Activated CD8-positive, alpha-beta memory T cell treated with anti-CD3 and anti-CD28 coated beads for 36 hours (primary cell): Measurements from ENCODE around the gene POPDC3. TPM values are rescaled to one million over a fixed set of nuclear protein-coding genes. Genes with fewer than 3 reads are reported as not detected.

ENCODE experiments used
- CTCF ChIA-PET: fragments of 350-600 bp; sonication (Branson Sonifier 250); formaldehyde crosslinking; loops from one replicate; lab custom pipeline; 2021; ENCODE audit warnings: antibody characterized with exemption; lab: Charles Lee
- POLR2A ChIA-PET: fragments of 350-600 bp; sonication (Branson Sonifier 250); formaldehyde crosslinking; loops from one replicate; lab custom pipeline; 2021; ENCODE audit warnings: antibody characterized with exemption; lab: Charles Lee
- total RNA-seq, 2 experiments: library from RNA; stranded (reverse); gene quantifications; one replicate each; pipeline ENCODE4 v1.2.3, GENCODE V29; 2021

The POPDC3 gene
- total RNA-seq, 2 experiments from 2014 or later: not detected

GRCh38 chr6:105164418-105164817 lies 15.4 kb downstream of the POPDC3 start:
- CTCF ChIA-PET: no interaction called here

DNA sequence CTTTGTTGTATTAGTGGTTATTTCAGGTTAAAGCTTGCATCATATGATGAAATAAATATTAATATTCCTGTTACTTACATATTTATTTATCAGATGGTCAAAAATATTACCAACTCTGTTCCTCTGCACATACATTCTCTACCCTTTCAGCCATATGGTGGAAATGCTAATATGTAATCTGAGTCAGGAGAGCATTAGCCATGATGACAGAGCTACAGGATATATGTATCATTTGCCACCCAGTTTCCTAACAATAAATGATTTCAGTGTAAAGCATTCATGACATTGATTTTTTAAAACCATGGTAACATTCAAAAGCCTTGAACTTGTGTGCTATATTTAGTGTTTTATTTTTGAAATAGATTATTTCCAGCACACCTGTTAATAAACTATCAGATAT lies 16.6 kb downstream of the POPDC3 start:
- POLR2A ChIA-PET: no interaction called here
- CTCF ChIA-PET: no interaction called here

More at GRCh38 chr6:105164418-105164817, 15.4 kb downstream of the POPDC3 start:
- POLR2A ChIA-PET: no interaction called here

- ChIA-PET CTCF (no interaction called here), POLR2A (no interaction called here)
These were observed 17.4 kb downstream of the POPDC3 start for GRCh38 chr6:105162377-105162776.

GRCh38 chr6:105161421-105161820 lies 18.4 kb downstream of the POPDC3 start:
- CTCF ChIA-PET: no interaction called here
- POLR2A ChIA-PET: no interaction called here

- POLR2A ChIA-PET: interaction anchor here (0.6 kb wide), 1 partner anchor 1201 kb away, joined by 5 read pairs; no protein-coding TSS in a partner anchor
- CTCF ChIA-PET: no interaction called here
These were observed 26.1 kb downstream of the POPDC3 start for GRCh38 chr6:105153676-105154075.

GRCh38 chr6:105152880-105153279 lies 26.9 kb downstream of the POPDC3 start:
- ChIA-PET CTCF (interaction anchor here (0.5 kb wide), 1 partner anchor 642 kb away, joined by 4 read pairs; no protein-coding TSS in a partner anchor), POLR2A (interaction anchor here (0.6 kb wide), 1 partner anchor 1202 kb away, joined by 5 read pairs; no protein-coding TSS in a partner anchor)

DNA sequence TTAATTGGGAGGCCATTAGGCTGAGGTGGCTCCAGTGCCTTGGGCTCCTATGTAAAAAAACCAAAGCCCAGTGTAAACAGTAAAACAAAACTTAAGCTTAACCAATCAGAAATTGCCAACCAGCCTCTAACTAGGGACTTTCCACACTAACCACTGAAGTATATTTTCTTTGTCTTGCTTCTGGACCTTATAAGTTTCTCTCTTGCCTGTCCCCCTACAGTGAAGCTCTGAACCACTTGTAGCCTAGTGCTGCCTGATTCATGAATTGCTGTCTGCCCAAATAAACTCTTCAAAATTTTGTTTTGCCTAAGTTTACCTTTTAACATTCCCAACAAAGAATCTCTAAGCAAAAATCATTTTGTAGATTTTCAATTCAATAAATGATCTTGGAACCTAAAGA lies 28.2 kb downstream of the POPDC3 start:
- CTCF ChIA-PET: no interaction called here
- POLR2A ChIA-PET: no interaction called here

- ChIA-PET POLR2A (no interaction called here), CTCF (no interaction called here)
These were observed 41.7 kb downstream of the POPDC3 start for GRCh38 chr6:105138141-105138540.

DNA sequence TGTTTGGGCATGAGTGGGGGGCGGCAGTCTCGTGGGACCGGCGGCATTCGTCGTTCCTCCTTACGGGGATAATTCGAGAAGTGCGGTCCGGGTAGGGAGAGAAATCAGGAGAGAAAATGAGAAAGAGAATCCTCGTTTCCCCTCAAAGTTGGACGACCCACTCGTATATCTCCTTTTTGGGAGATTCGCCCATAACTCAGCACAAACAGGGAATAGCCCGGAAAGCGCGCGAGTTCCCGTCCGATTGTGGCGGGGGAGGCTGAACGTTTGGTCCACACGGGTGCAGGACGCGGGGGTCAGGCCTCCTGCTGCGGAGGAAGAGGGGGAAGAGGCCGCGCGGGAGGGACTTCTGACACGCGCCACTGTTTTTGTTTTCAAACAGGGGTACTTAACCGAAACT lies 42.4 kb downstream of the POPDC3 start:
- ChIA-PET CTCF (interaction anchor here (0.8 kb wide), 1 partner anchor 50 kb away, joined by 3 read pairs; no protein-coding TSS in a partner anchor), POLR2A (no interaction called here)

- ChIA-PET POLR2A (no interaction called here), CTCF (interaction anchor here (0.8 kb wide), 1 partner anchor 49 kb away, joined by 3 read pairs; no protein-coding TSS in a partner anchor)
These were observed 43.1 kb downstream of the POPDC3 start for GRCh38 chr6:105136431-105137350.

DNA sequence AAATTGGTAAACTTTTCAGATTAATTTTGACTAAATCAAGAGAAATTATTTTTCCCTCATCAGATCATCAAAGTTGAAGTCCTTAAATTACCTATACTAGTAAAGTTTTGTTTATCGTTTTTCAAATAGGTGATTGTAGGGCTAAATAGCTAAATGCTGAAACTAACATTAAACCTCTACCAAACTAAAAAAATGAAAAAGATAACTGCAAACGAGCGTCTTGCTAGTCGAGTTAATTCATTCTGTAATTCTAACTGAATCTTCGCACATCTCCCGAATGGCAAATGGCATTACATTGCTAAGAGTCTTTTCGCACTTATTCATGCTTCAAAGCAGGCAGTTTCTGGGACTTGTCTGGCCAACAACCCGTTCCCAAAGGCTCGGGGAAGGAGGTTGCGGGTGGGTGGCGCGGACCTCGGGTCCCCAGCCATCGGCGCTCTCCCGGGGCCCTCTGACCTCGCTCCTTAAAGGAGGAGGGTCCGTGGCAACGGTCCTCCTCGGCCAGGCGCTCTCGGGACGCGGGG lies 43.8 kb downstream of the POPDC3 start:
- ChIA-PET CTCF (no interaction called here), POLR2A (no interaction called here)

DNA sequence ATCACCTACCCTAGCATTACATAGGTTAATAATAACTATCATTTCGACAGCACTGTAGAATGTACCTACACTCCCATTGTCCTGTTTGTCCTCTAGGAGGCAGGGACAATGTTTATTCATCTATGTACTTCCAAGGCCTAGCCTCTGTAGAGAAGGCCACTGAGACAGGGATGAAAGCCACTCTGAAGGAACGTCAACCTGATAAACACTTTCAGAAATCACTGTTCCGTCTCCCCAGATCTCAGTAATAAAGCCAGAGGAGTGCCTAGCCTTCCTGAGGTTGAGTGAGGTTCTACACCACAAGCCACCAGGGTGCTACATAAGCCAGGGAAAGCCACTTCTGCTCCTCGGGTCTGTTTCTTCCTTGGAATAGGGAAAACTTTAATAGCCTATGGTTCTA lies 44.8 kb downstream of the POPDC3 start:
- CTCF ChIA-PET: no interaction called here
- POLR2A ChIA-PET: interaction anchor here (0.6 kb wide), 1 partner anchor 1462 kb away, joined by 3 read pairs; no protein-coding TSS in a partner anchor

DNA sequence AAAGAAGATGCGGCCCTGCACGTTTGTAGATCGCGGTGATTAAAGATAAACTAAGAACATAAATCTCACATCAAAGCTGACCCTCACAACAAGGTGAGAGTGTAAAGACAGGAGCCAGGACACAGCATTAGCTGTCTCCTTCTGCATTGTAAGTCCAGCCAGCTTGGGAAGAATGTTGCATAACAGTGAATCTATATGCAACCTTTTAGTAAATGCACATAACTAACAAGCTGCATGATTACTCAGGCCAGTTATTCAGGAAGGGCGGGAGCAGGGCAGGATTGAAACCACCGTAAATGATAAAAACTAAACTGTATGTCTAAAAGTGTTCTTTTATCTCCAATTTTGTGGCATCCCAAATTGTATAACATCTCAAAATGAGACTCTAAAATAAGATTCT lies 57.1 kb downstream of the POPDC3 start:
- CTCF ChIA-PET: no interaction called here
- POLR2A ChIA-PET: no interaction called here

- ChIA-PET POLR2A (no interaction called here), CTCF (no interaction called here)
These were observed 57.8 kb downstream of the POPDC3 start for GRCh38 chr6:105121981-105122380.

GRCh38 chr6:105120570-105120969 lies 59.2 kb downstream of the POPDC3 start:
- ChIA-PET POLR2A (no interaction called here), CTCF (no interaction called here)

- CTCF ChIA-PET: no interaction called here
- POLR2A ChIA-PET: no interaction called here
These were observed 63.7 kb downstream of the POPDC3 start for GRCh38 chr6:105116150-105116549.

DNA sequence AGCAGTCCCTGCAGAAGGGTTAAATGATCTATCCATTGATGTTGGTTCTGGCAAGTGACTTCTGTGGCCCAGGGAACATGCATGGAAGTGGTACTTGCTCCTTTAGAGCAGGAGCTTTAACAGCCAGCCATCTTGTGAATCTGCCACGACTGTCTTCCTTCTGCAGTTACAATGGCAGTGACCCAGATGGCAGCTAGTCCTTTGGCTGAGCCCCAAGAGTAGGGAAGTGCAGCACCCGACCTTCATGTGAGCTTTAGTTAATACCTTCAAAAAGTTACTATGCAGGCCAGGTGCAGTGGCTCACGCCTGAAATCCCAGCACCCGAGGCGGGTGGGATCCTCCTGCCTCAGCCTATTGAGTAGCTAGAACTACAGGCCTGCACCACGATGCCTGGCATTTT lies 66.4 kb downstream of the POPDC3 start:
- ChIA-PET CTCF (no interaction called here), POLR2A (no interaction called here)

DNA sequence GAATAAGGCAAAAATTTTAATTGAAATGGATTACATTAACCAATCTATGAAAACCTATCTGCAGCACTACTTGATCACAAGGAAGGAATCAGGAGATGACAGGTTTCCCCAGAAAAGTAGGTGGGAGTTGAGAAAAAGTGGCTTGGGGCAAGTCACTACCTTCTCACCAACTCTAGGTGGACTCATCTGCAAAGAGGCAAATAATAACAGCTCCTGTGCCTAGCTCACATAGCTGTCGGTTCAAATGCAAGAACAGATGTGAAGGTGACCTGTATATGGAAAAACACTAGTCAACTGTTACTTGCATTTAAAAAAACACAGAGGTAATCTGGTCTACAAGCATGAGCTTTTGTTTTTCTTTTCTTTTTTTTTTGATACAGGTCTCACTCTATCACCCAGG lies 67.2 kb downstream of the POPDC3 start:
- ChIA-PET POLR2A (no interaction called here), CTCF (no interaction called here)

DNA sequence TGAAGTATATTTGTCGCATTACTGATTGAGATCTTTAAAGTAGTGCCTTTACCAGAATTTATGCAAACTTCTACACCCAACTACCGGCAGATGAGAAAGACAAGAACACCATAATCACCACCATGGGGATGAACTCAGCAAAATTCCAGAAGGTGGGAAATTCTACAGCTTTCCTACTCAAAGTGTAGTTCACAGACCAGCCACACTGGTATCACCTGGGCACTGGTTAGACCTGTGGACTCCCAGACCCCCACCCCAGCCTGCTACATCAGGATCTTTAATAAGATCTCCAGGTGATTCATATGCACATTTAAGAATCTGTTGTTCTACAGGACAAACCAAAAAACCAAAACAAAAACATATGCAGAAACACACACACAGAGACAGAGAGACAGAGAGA lies 67.9 kb downstream of the POPDC3 start:
- POLR2A ChIA-PET: no interaction called here
- CTCF ChIA-PET: no interaction called here

DNA sequence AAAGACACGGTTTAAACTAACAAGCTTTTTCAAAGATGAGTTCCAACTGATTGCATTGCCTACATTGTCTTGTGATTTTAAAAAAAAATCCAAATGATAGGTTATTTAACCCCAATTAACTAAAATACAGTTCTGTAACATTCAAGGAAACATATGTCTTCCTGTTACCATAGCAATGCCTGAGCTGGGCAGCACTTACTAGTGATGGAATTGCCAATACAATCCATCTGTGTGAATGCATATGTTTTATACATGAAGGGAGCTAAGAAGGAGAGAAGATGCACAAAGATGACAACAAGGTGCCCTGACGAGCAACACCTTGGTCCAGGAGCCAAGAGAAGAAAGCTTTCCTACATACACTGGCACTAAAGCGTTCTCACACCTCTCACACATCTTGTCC lies 68.7 kb downstream of the POPDC3 start:
- POLR2A ChIA-PET: no interaction called here

More for the DNA sequence above, 68.7 kb downstream of the POPDC3 start:
- CTCF ChIA-PET: no interaction called here
